ENCODE measurements around the gene BUD13. TPM values are rescaled to one million over a fixed set of nuclear protein-coding genes. Genes with fewer than 3 reads are reported as not detected.

The BUD13 gene
- total RNA-seq, 2 donors from 2014 or later = 17.9 to 19.1 TPM

- Histone ChIP-seq H3K4me1 (no peaks in the 10 kb centered on the region), H3K9ac (ENCODE audit: low read depth in 2 of 2, low read length in 2 of 2) (no peak overlapping the region), H3K27ac (no peak overlapping the region), H3K9me3 (no peaks in the 10 kb centered on the region), H3K4me3 (no peak overlapping the region), H3K36me3 (no peaks in the 10 kb centered on the region), H3K27me3 (no peaks in the 10 kb centered on the region)
- intact Hi-C loops (cut with DNase I) = no loop called here
- DNase-seq = no peak
- no peak for TF ChIP-seq CTCF (IDR thresholded peaks at IDR 0.05)
Measured at GRCh38 chr11:116700586-116701220, 72.1 kb downstream of the BUD13 start.

Other genes starting within 250 kb of the BUD13 start
- gene ZPR1, start 15.0 kb upstream of the BUD13 start, total RNA-seq = 10 to 100 TPM; 31.1 to 40.7 TPM
- under 1 TPM in 1 of 2 donors, not detected in 1; 0.20 TPM for gene APOA5, start 18.9 kb upstream of the BUD13 start, total RNA-seq
- not detected for gene APOA4, start 50.3 kb upstream of the BUD13 start, total RNA-seq
- gene APOC3, start 56.9 kb upstream of the BUD13 start, total RNA-seq = 1 to 10 TPM in 1 of 2 donors, not detected in 1; 5.7 TPM
- 1 to 10 TPM in 1 of 2 donors, under 1 TPM in 1; 0.53 to 6.6 TPM for gene APOA1, start 64.6 kb upstream of the BUD13 start, total RNA-seq